Measurements from ENCODE around the gene EARS2.

DNA sequence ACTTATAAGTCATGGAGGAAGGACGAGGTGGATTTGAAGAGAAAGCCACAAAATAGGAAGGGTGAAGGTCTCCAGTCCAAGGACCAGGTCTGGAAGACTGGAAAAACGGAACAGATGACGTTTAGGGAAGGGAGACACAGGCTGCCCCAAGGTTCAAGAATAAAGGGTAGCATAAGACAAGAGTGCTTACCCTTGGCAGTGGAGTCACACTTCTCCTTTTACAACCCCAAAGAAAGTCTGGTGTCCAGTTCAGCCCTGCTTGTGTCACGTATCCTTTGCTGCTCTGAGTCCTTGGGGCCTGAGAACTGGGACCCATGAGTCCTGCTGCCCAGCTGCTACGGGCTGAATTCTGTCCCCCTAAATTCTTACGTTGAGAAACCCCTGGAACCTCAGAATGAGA lies 33.8 kb downstream of the EARS2 start:
- TF ChIP-seq, protein P1, sequence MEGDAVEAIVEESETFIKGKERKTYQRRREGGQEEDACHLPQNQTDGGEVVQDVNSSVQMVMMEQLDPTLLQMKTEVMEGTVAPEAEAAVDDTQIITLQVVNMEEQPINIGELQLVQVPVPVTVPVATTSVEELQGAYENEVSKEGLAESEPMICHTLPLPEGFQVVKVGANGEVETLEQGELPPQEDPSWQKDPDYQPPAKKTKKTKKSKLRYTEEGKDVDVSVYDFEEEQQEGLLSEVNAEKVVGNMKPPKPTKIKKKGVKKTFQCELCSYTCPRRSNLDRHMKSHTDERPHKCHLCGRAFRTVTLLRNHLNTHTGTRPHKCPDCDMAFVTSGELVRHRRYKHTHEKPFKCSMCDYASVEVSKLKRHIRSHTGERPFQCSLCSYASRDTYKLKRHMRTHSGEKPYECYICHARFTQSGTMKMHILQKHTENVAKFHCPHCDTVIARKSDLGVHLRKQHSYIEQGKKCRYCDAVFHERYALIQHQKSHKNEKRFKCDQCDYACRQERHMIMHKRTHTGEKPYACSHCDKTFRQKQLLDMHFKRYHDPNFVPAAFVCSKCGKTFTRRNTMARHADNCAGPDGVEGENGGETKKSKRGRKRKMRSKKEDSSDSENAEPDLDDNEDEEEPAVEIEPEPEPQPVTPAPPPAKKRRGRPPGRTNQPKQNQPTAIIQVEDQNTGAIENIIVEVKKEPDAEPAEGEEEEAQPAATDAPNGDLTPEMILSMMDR (IDR thresholded peaks at IDR 0.05 in 8 of 11, conservative IDR thresholded peaks at IDR 0.05 in 3 of 11): no peak
- no peak for TF ChIP-seq POLR2AphosphoS5 (IDR thresholded peaks at IDR 0.05)
- TF ChIP-seq POLR2A (IDR thresholded peaks at IDR 0.05): no peak
